ENCODE results near the gene CNP.

CNP gene

DNA sequence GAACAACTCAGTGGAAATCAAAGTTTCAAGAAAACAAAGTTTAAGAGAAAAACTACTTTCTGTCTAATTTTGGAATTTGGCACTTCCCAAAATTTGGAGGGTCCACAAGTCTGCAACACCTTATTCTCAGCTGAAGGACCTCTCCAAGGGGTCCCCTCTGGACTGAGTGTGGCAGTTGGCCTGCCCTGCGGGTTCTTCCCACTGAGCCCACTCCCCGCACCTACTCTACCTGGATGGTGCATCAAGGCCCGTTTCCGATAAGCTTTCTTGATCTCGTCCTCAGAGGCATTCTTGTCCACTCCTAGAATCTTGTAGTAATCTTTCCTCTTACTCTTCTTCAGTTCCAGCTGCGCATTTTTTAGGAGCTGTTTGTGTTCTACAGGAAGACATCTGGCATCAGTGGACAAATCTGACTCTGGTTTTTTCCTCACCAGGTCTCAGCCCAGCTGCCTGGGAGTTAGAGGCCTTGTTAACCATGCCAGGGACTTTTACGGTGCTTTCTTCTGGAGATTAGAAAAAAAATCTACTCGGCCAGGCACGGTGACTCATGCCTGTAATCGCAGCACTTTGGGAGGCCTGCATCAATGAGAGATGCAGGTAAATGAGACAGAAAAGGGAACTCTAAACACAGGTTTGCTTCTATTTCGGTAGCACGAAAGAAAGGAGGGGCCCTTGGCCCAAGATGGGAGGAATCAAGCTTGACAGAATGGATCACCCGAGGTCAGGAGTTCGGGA lies 15.6 kb downstream of the CNP start:
- ATAC-seq (ENCODE audit: low read depth) (no peak), DNase-seq (ENCODE audit: low spot score) (no peak)
- Histone ChIP-seq H3K36me3 (ENCODE audit: low read depth) (peaks cover 94% of the 10 kb centered on the region), H3K4me3 (ENCODE audit: severe bottlenecking) (no peak overlapping the region), H3K27ac (ENCODE audit: poor library complexity, severe bottlenecking) (no peak overlapping the region), H3K27me3 (ENCODE audit: insufficient read depth, poor library complexity, severe bottlenecking) (no peaks in the 10 kb centered on the region), H3K9me3 (ENCODE audit: severe bottlenecking) (no peaks in the 10 kb centered on the region), H3K4me1 (ENCODE audit: insufficient read depth, poor library complexity, severe bottlenecking) (no peaks in the 10 kb centered on the region)
- TF ChIP-seq, protein P1, sequence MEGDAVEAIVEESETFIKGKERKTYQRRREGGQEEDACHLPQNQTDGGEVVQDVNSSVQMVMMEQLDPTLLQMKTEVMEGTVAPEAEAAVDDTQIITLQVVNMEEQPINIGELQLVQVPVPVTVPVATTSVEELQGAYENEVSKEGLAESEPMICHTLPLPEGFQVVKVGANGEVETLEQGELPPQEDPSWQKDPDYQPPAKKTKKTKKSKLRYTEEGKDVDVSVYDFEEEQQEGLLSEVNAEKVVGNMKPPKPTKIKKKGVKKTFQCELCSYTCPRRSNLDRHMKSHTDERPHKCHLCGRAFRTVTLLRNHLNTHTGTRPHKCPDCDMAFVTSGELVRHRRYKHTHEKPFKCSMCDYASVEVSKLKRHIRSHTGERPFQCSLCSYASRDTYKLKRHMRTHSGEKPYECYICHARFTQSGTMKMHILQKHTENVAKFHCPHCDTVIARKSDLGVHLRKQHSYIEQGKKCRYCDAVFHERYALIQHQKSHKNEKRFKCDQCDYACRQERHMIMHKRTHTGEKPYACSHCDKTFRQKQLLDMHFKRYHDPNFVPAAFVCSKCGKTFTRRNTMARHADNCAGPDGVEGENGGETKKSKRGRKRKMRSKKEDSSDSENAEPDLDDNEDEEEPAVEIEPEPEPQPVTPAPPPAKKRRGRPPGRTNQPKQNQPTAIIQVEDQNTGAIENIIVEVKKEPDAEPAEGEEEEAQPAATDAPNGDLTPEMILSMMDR (IDR thresholded peaks at IDR 0.05; ENCODE audit: poor library complexity, severe bottlenecking), result no peak

GRCh38 chr17:41984454-41984853 lies 17.9 kb downstream of the CNP start:
- Histone ChIP-seq H3K9me3 (ENCODE audit: severe bottlenecking) (no peaks in the 10 kb centered on the region), H3K4me1 (ENCODE audit: insufficient read depth, poor library complexity, severe bottlenecking) (no peaks in the 10 kb centered on the region), H3K4me3 (ENCODE audit: severe bottlenecking) (no peak overlapping the region), H3K36me3 (ENCODE audit: low read depth) (peaks cover 95% of the 10 kb centered on the region), H3K27me3 (ENCODE audit: insufficient read depth, poor library complexity, severe bottlenecking) (no peaks in the 10 kb centered on the region), H3K27ac (ENCODE audit: poor library complexity, severe bottlenecking) (no peak overlapping the region)
- DNase-seq (ENCODE audit: low spot score), result no peak
- ATAC-seq (ENCODE audit: low read depth), result no peak
- TF ChIP-seq, protein P1 (IDR thresholded peaks at IDR 0.05; ENCODE audit: poor library complexity, severe bottlenecking), result no peak

DNA sequence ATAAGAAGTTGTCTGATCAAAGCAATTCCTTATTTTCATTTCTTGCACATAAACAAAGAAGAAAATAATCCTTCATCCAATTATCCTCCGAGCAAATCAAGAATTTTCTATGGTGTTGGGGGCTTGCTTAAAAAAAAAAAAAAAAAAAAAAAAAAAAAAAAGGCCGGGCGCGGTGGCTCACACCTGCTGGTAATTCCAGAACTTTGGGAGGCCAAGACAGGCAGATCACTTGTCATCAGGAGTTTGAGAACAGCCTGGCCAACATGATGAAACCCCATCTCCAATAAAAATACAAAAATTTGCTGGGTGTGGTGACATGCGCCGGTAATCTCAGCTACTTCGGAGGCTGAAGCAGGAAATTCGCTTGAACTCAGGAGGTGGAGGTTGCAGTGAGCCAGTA lies 19.3 kb downstream of the CNP start:
- H3K27me3 ChIP-seq (ENCODE audit: insufficient read depth, poor library complexity, severe bottlenecking), result no peaks in the 10 kb centered on the region
- no peak overlapping the region for H3K27ac ChIP-seq (ENCODE audit: poor library complexity, severe bottlenecking)
- peaks cover 96% of the 10 kb centered on the region for H3K36me3 ChIP-seq (ENCODE audit: low read depth)
- DNase-seq (ENCODE audit: low spot score), result no peak
- TF ChIP-seq, protein P1 (IDR thresholded peaks at IDR 0.05; ENCODE audit: poor library complexity, severe bottlenecking), result no peak
- H3K4me3 ChIP-seq (ENCODE audit: severe bottlenecking), result no peak overlapping the region
- H3K4me1 ChIP-seq (ENCODE audit: insufficient read depth, poor library complexity, severe bottlenecking), result no peaks in the 10 kb centered on the region
- H3K9me3 ChIP-seq (ENCODE audit: severe bottlenecking), result no peaks in the 10 kb centered on the region
- ATAC-seq (ENCODE audit: low read depth), result no peak

GRCh38 chr17:41986634-41987033 lies 20.0 kb downstream of the CNP start:
- Histone ChIP-seq H3K27ac (ENCODE audit: poor library complexity, severe bottlenecking) (no peak overlapping the region), H3K27me3 (ENCODE audit: insufficient read depth, poor library complexity, severe bottlenecking) (no peaks in the 10 kb centered on the region), H3K9me3 (ENCODE audit: severe bottlenecking) (no peaks in the 10 kb centered on the region), H3K4me1 (ENCODE audit: insufficient read depth, poor library complexity, severe bottlenecking) (no peaks in the 10 kb centered on the region), H3K4me3 (ENCODE audit: severe bottlenecking) (no peak overlapping the region), H3K36me3 (ENCODE audit: low read depth) (peaks cover 96% of the 10 kb centered on the region)
- DNase-seq (ENCODE audit: low spot score) (no peak), ATAC-seq (ENCODE audit: low read depth) (no peak)
- TF ChIP-seq, protein P1 (IDR thresholded peaks at IDR 0.05; ENCODE audit: poor library complexity, severe bottlenecking), result no peak

DNA sequence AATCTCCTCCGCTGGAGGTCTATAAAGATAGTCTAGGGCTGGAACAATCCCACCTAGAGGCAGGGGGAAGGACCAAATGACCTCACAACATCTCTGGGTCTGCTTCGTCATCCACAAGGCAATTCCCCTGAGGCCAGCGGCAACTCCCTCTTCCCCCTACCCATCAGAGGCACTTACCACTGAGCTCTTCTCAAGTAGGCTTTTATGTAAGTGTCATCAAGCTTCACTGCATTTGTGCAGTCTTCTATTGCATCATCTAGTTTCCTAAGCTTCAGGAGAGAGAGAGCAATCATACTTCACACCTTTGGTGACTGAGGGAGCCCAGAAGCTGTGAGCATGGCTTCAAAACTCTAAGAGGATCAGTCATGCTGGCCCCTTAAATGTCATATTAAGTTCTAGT lies 21.0 kb downstream of the CNP start:
- TF ChIP-seq, protein P1 (IDR thresholded peaks at IDR 0.05; ENCODE audit: poor library complexity, severe bottlenecking), result no peak
- ATAC-seq (ENCODE audit: low read depth) (no peak), DNase-seq (ENCODE audit: low spot score) (no peak)
- Histone ChIP-seq H3K27me3 (ENCODE audit: insufficient read depth, poor library complexity, severe bottlenecking) (no peaks in the 10 kb centered on the region), H3K9me3 (ENCODE audit: severe bottlenecking) (no peaks in the 10 kb centered on the region), H3K27ac (ENCODE audit: poor library complexity, severe bottlenecking) (no peak overlapping the region), H3K4me3 (ENCODE audit: severe bottlenecking) (no peak overlapping the region), H3K36me3 (ENCODE audit: low read depth) (peaks cover 96% of the 10 kb centered on the region), H3K4me1 (ENCODE audit: insufficient read depth, poor library complexity, severe bottlenecking) (no peaks in the 10 kb centered on the region)

Data from RWPE2 (cell line).